ENCODE measurements around the gene RNF152.

DNA sequence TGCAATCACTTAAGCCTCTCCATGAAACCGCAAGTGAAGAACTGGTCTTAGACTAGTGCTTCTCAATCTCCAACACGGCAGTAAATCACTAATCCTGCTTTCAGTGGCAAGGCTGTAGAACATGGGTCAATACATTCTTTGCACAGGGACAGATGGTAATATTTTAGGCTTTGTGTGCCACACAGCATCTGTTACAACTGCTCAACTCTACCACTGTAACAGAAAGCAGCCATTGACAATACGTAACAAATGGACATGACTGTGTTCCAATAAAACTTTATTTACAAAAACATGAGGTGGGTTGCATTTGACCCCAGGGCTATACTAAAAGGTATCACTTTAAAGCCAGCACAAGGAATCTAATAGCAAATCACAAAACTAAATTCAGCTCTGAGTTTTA, 51.1 kb downstream of the RNF152 start:
- TF ChIP-seq, protein P1, sequence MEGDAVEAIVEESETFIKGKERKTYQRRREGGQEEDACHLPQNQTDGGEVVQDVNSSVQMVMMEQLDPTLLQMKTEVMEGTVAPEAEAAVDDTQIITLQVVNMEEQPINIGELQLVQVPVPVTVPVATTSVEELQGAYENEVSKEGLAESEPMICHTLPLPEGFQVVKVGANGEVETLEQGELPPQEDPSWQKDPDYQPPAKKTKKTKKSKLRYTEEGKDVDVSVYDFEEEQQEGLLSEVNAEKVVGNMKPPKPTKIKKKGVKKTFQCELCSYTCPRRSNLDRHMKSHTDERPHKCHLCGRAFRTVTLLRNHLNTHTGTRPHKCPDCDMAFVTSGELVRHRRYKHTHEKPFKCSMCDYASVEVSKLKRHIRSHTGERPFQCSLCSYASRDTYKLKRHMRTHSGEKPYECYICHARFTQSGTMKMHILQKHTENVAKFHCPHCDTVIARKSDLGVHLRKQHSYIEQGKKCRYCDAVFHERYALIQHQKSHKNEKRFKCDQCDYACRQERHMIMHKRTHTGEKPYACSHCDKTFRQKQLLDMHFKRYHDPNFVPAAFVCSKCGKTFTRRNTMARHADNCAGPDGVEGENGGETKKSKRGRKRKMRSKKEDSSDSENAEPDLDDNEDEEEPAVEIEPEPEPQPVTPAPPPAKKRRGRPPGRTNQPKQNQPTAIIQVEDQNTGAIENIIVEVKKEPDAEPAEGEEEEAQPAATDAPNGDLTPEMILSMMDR (IDR thresholded peaks at IDR 0.05): no peak
- TF ChIP-seq POLR2A (IDR thresholded peaks at IDR 0.05): no peak
